Vagina (tissue), 2 donors: Measurements from ENCODE around the gene VASN.

Source experiments
- CTCF ChIP-seq, 3 experiments: fragments of 450-650 bp in 2 of 3; fragments of 200-600 bp in 1 of 3; sonication (generic) in 1 of 3; IDR thresholded peaks; one replicate each; pipeline ENCODE4 v1.5.1; 2017 to 2019; ENCODE audit warnings: antibody characterized with exemption in 3 of 3, mild to moderate bottlenecking in 2 of 3, moderate library complexity in 2 of 3
- POLR2A ChIP-seq, 2 donors: fragments of 450-650 bp; IDR thresholded peaks; one replicate each; pipeline ENCODE4 v1.6.1; 2017; ENCODE audit warnings: antibody characterized with exemption in 2 of 2, mild to moderate bottlenecking in 2 of 2, moderate library complexity in 2 of 2
- POLR2AphosphoS5 ChIP-seq, 2 donors: sonication (generic); formaldehyde crosslinking; IDR thresholded peaks; one replicate each; pipeline ENCODE4 v1.9.0; 2017; ENCODE audit warnings: antibody characterized with exemption in 2 of 2, mild to moderate bottlenecking in 2 of 2, low read depth in 1 of 2; ENCODE audit not compliant: insufficient read depth in 1 of 2

GRCh38 chr16:4390266-4391260, 18.9 kb downstream of the VASN start:
- TF ChIP-seq POLR2A (IDR thresholded peaks at IDR 0.05), result no peak
- no peak for TF ChIP-seq CTCF (IDR thresholded peaks at IDR 0.05)
- no peak for TF ChIP-seq POLR2AphosphoS5 (IDR thresholded peaks at IDR 0.05; ENCODE audit: insufficient read depth in 1 of 2, low read depth in 1 of 2)
